ENCODE data around the gene C5orf15.

- TF ChIP-seq CTCF (IDR thresholded peaks at IDR 0.05) (no peak), POLR2AphosphoS5 (IDR thresholded peaks at IDR 0.05; ENCODE audit: low read depth, low read length) (no peak), REST (IDR thresholded peaks at IDR 0.05; ENCODE audit: insufficient read depth in 1 of 2, low read depth in 2 of 2, low read length in 1 of 2) (no peak)
Measured at GRCh38 chr5:133962801-133963476, 5.5 kb downstream of the C5orf15 start.
